A673 (cell line): Measurements from ENCODE around the gene GORASP1. TPM values are rescaled to one million over a fixed set of nuclear protein-coding genes. Genes with fewer than 3 reads are reported as not detected.

ENCODE experiments used
- BruUV-seq: library from RNA; stranded (reverse); fragments of 400-500 nt; replicated peaks from 2 replicates; lab custom pipeline; 2021; lab: Mats Ljungman, UMichigan
- CTCF ChIA-PET: fragments of 300-600 bp; sonication (Branson Sonifier 250); formaldehyde crosslinking; loops from one replicate; lab custom pipeline; 2022; ENCODE audit warnings: antibody characterized with exemption; lab: Charles Lee
- POLR2A ChIA-PET: fragments of 300-600 bp; sonication (Branson Sonifier 250); formaldehyde crosslinking; loops from one replicate; lab custom pipeline; 2022; ENCODE audit warnings: antibody characterized with exemption; ENCODE audit not compliant: low non-redundant PET; lab: Charles Lee
- DNase-seq: peaks from one replicate; pipeline ENCODE4 v3.0.0-alpha.2; 2015; ENCODE audit warnings: low spot score
- H3K27ac ChIP-seq: fragments of 200-600 bp; sonication (generic); 2 replicates; pipeline ENCODE4 v1.5.1; 2016; ENCODE audit warnings: mixed run types, low read depth, mild to moderate bottlenecking, mixed read lengths, antibody characterized with exemption, low read length; ENCODE audit not compliant: poor library complexity, severe bottlenecking
- H3K27me3 ChIP-seq: fragments of 200-600 bp; sonication (generic); replicated peaks from 2 replicates; pipeline ENCODE4 v1.6.1; 2017; ENCODE audit warnings: mixed run types, low read depth, mild to moderate bottlenecking, mixed read lengths, antibody characterized with exemption, low read length; ENCODE audit not compliant: insufficient read depth, poor library complexity
- H3K36me3 ChIP-seq: fragments of 200-600 bp; sonication (generic); 2 replicates; pipeline ENCODE4 v1.6.1; 2016; ENCODE audit warnings: mixed run types, mild to moderate bottlenecking, mixed read lengths, antibody characterized with exemption, low read length; ENCODE audit not compliant: insufficient read depth, poor library complexity, severe bottlenecking
- H3K4me1 ChIP-seq: fragments of 200-600 bp; sonication (generic); 2 replicates; pipeline ENCODE4 v1.6.1; 2017; ENCODE audit warnings: mixed run types, mild to moderate bottlenecking, mixed read lengths, antibody characterized with exemption, low read length; ENCODE audit not compliant: insufficient read depth, poor library complexity, severe bottlenecking
- H3K4me3 ChIP-seq: fragments of 200-600 bp; sonication (generic); 2 replicates; pipeline ENCODE4 v1.5.1; 2016; ENCODE audit warnings: low read depth, mixed run types, mild to moderate bottlenecking, mixed read lengths, low read length; ENCODE audit not compliant: poor library complexity, severe bottlenecking
- H3K9me3 ChIP-seq: fragments of 200-600 bp; sonication (generic); 2 replicates; pipeline ENCODE4 v1.6.1; 2016; ENCODE audit warnings: mixed run types, low read depth, mild to moderate bottlenecking, mixed read lengths, antibody characterized with exemption, low read length; ENCODE audit not compliant: poor library complexity, severe bottlenecking
- EZH2 ChIP-seq: fragments of 200-600 bp; sonication (generic); IDR thresholded peaks from 2 replicates; pipeline ENCODE4 v1.6.1; 2017; ENCODE audit warnings: borderline replicate concordance, low read depth, mild to moderate bottlenecking, mixed read lengths, antibody characterized with exemption, low read length; ENCODE audit not compliant: poor library complexity, severe bottlenecking
- intact Hi-C: fragments of 100-400 bp; cut with micrococcal nuclease; formaldehyde crosslinking; loops from one replicate; pipeline ENCODE4 v1.10.0; 2022; ENCODE audit not compliant: unreplicated experiment
- total RNA-seq: library from RNA; stranded (reverse); gene quantifications from 2 replicates; pipeline ENCODE4 v1.2.3, GENCODE V29; 2021
- TF ChIP-seq, protein P1 (sequence below): fragments of 300-800, 200-600 bp; sonication (generic); conservative IDR thresholded peaks from 2 replicates; pipeline ENCODE4 v1.5.1; 2017; ENCODE audit warnings: low read depth, mild to moderate bottlenecking, antibody characterized with exemption, low read length, moderate library complexity, mixed read lengths

The GORASP1 gene
- total RNA-seq, 1 experiment from 2014 or later = 24.3 TPM

DNA sequence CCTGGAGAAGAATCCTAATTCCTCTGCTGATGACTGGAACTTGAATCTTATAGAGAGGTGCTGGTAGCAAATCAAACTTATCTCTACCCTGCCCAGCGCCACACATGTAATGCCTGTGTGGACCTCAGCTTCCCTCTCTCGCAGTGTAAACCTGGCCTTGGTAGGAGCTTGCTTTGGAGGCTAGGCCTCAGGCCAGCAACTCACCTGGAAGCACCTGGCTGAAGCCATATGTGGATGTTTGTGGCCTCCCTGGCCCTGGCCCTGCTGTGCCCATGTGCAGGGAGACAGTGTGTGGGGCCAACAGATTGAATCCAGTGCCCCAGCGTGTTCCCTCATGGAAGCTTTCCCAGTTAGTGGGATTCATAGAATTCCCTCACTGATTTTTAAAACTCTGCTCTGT, 8.4 kb upstream of the GORASP1 start:
- no peak overlapping the region for H3K4me3 ChIP-seq
- no peaks in the 10 kb centered on the region for H3K9me3 ChIP-seq
- TF ChIP-seq, protein P1, sequence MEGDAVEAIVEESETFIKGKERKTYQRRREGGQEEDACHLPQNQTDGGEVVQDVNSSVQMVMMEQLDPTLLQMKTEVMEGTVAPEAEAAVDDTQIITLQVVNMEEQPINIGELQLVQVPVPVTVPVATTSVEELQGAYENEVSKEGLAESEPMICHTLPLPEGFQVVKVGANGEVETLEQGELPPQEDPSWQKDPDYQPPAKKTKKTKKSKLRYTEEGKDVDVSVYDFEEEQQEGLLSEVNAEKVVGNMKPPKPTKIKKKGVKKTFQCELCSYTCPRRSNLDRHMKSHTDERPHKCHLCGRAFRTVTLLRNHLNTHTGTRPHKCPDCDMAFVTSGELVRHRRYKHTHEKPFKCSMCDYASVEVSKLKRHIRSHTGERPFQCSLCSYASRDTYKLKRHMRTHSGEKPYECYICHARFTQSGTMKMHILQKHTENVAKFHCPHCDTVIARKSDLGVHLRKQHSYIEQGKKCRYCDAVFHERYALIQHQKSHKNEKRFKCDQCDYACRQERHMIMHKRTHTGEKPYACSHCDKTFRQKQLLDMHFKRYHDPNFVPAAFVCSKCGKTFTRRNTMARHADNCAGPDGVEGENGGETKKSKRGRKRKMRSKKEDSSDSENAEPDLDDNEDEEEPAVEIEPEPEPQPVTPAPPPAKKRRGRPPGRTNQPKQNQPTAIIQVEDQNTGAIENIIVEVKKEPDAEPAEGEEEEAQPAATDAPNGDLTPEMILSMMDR = no peak
- no peak for TF ChIP-seq EZH2
- no peak overlapping the region for H3K27ac ChIP-seq
- H3K27me3 ChIP-seq = no peaks in the 10 kb centered on the region
- no TSS peak for BruUV-seq
- H3K4me1 ChIP-seq = no peaks in the 10 kb centered on the region
- DNase-seq = no peak
- H3K36me3 ChIP-seq = no peaks in the 10 kb centered on the region
- ChIA-PET POLR2A (no interaction called here), CTCF (interaction anchor here (0.7 kb wide), 1 partner anchor 11 kb away, joined by 5 read pairs; no protein-coding TSS in a partner anchor)
- intact Hi-C loops = no loop called here

DNA sequence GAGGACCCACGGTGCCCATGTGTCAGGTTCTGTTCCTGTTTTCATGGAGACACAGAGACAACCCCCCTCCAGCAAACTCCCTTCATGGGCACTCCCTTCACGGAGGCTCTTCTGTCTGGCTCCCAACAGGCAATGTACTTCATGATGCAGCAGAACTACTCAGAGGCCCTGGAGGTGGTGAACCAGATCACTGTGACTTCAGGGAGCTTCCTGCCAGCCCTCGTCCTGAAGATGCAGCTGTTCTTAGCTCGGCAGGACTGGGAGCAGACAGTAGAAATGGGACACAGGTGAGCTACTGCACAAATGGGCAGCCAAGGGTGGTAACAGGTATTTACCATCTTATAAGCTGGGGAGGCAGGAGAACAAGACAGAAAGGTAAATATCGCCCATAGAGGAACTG, 7.0 kb upstream of the GORASP1 start:
- no peak overlapping the region for H3K27ac ChIP-seq

DNA sequence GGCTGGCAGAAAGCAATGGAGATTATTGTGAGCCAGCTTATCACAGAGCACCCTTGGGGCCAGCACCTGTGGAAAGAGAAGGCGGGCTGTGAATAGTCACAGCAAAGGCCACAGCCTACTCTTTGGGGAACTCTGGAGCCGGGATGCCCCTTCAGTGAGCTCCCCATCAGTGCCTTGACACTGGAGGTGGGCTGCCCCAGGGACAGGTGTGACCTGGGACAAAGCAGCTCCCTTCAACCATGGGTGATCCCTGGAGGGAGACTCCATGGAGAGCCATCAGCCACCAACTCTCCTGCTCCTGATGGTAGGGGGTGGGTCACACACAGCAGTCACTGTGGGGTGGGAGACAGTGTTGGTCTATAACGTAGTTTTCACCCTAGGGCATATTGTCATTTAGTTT, 5.9 kb upstream of the GORASP1 start:
- H3K27me3 ChIP-seq = no peaks in the 10 kb centered on the region
- BruUV-seq = no TSS peak
- CTCF ChIA-PET = no interaction called here

More for the DNA sequence above, 7.0 kb upstream of the GORASP1 start:
- H3K27me3 ChIP-seq = no peaks in the 10 kb centered on the region
- DNase-seq = no peak
- TF ChIP-seq, protein P1 = no peak
- TF ChIP-seq EZH2 = no peak
- BruUV-seq = no TSS peak
- H3K9me3 ChIP-seq = no peaks in the 10 kb centered on the region
- no peak overlapping the region for H3K4me3 ChIP-seq
- intact Hi-C loops = no loop called here
- H3K4me1 ChIP-seq = no peaks in the 10 kb centered on the region
- ChIA-PET CTCF (no interaction called here), POLR2A (no interaction called here)
- H3K36me3 ChIP-seq = no peaks in the 10 kb centered on the region

More for the DNA sequence above, 5.9 kb upstream of the GORASP1 start:
- DNase-seq = no peak
- no peaks in the 10 kb centered on the region for H3K9me3 ChIP-seq
- POLR2A ChIA-PET = no interaction called here
- H3K4me1 ChIP-seq = no peaks in the 10 kb centered on the region
- H3K4me3 ChIP-seq = no peak overlapping the region
- TF ChIP-seq EZH2 = no peak
- TF ChIP-seq, protein P1 = no peak
- no peak overlapping the region for H3K27ac ChIP-seq
- no peaks in the 10 kb centered on the region for H3K36me3 ChIP-seq
- intact Hi-C loops = no loop called here
